Endothelial cell (in vitro differentiated cells): ENCODE results near the gene C12orf76. TPM values are rescaled to one million over a fixed set of nuclear protein-coding genes. Genes with fewer than 3 reads are reported as not detected.

Source experiments
- DNase-seq: peaks from one replicate; pipeline ENCODE4 v3.0.0; 2021; ENCODE audit warnings: low spot score
- H3K27ac Mint-ChIP-seq: one replicate; pipeline ENCODE4 v1.8.0; 2021; ENCODE audit warnings: mixed read lengths, inconsistent platforms; ENCODE audit not compliant: unreplicated experiment
- H3K27me3 Mint-ChIP-seq: one replicate; pipeline ENCODE4 v1.8.0; 2021; ENCODE audit warnings: mild to moderate bottlenecking, moderate library complexity, mixed read lengths, inconsistent platforms; ENCODE audit not compliant: unreplicated experiment
- H3K36me3 Mint-ChIP-seq: one replicate; pipeline ENCODE4 v1.8.0; 2021; ENCODE audit warnings: mild to moderate bottlenecking, low read depth, mixed read lengths, inconsistent platforms; ENCODE audit not compliant: unreplicated experiment
- H3K4me1 Mint-ChIP-seq: one replicate; pipeline ENCODE4 v1.8.0; 2021; ENCODE audit warnings: mild to moderate bottlenecking, mixed read lengths, inconsistent platforms; ENCODE audit not compliant: unreplicated experiment
- H3K4me3 Mint-ChIP-seq: one replicate; pipeline ENCODE4 v1.8.0; 2021; ENCODE audit warnings: mild to moderate bottlenecking, mixed read lengths, inconsistent platforms; ENCODE audit not compliant: unreplicated experiment
- H3K9me3 Mint-ChIP-seq: one replicate; pipeline ENCODE4 v1.8.0; 2021; ENCODE audit warnings: mixed read lengths, inconsistent platforms; ENCODE audit not compliant: unreplicated experiment
- CTCF ChIP-seq: fragments of 200-600 bp; sonication (generic); IDR thresholded peaks from one replicate; pipeline ENCODE4 v1.5.0; 2021; ENCODE audit warnings: antibody characterized with exemption; ENCODE audit not compliant: unreplicated experiment
- total RNA-seq: library from RNA; stranded (reverse); fragmentation: NEBNext Ultra II Directional; extraction: Animal tissue kit (Norgen Biotek cat#: 25700); gene quantifications from one replicate; pipeline ENCODE4 v1.2.1, GENCODE V29; 2021; ENCODE audit not compliant: unreplicated experiment

Gene C12orf76
- total RNA-seq, 1 donor from 2014 or later = 21.9 TPM

GRCh38 chr12:109996483-109996853 lies 51.9 kb downstream of the C12orf76 start:
- H3K27ac Mint-ChIP-seq = peak overlapping the region; percentile 93
- DNase-seq = no peak
- H3K4me3 Mint-ChIP-seq = peak overlapping the region; percentile 90
- H3K4me1 Mint-ChIP-seq = peaks cover 47% of the 10 kb centered on the region
- TF ChIP-seq CTCF = no peak
- peaks cover 14% of the 10 kb centered on the region for H3K27me3 Mint-ChIP-seq
- peaks cover 22% of the 10 kb centered on the region for H3K36me3 Mint-ChIP-seq
- H3K9me3 Mint-ChIP-seq = no peaks in the 10 kb centered on the region

GRCh38 chr12:109995686-109996482 lies 52.4 kb downstream of the C12orf76 start, which contains the start of gene GIT2:
TSS of gene GIT2 (minus strand) at chr12:109996368. CDS start at chr12:109996224, 144 bp downstream.
- no peak for TF ChIP-seq CTCF
- Mint-ChIP-seq H3K9me3 (no peaks in the 10 kb centered on the region), H3K36me3 (peaks cover 23% of the 10 kb centered on the region), H3K4me1 (peaks cover 47% of the 10 kb centered on the region), H3K27ac (peak within 1 kb of the TSS; percentile 93), H3K4me3 (peak within 1 kb of the TSS; percentile 97), H3K27me3 (peaks cover 14% of the 10 kb centered on the region)
- peak; percentile 88 for DNase-seq

GRCh38 chr12:109995361-109995685 lies 53.0 kb downstream of the C12orf76 start:
- Mint-ChIP-seq H3K36me3 (peaks cover 25% of the 10 kb centered on the region), H3K9me3 (no peaks in the 10 kb centered on the region), H3K27ac (peak overlapping the region; percentile 83), H3K27me3 (peaks cover 14% of the 10 kb centered on the region), H3K4me3 (peak overlapping the region; percentile 97), H3K4me1 (peaks cover 49% of the 10 kb centered on the region)
- no peak for DNase-seq
- no peak for TF ChIP-seq CTCF

GRCh38 chr12:109994401-109995175 lies 53.7 kb downstream of the C12orf76 start:
- TF ChIP-seq CTCF = no peak
- Mint-ChIP-seq H3K36me3 (peaks cover 21% of the 10 kb centered on the region), H3K4me3 (peak overlapping the region; percentile 97), H3K27ac (peak overlapping the region; percentile 39), H3K4me1 (peaks cover 48% of the 10 kb centered on the region), H3K27me3 (peaks cover 9% of the 10 kb centered on the region), H3K9me3 (no peaks in the 10 kb centered on the region)
- DNase-seq = no peak

- DNase-seq = no peak
- Mint-ChIP-seq H3K27ac (no peak overlapping the region), H3K9me3 (no peaks in the 10 kb centered on the region), H3K4me1 (peaks cover 49% of the 10 kb centered on the region), H3K27me3 (peaks cover 9% of the 10 kb centered on the region), H3K36me3 (peaks cover 20% of the 10 kb centered on the region), H3K4me3 (peak overlapping the region; percentile 5)
- no peak for TF ChIP-seq CTCF
Observed at GRCh38 chr12:109993091-109993490, 55.2 kb downstream of the C12orf76 start.
